ENCODE measurements around the gene BMX. TPM values are rescaled to one million over a fixed set of nuclear protein-coding genes. Genes with fewer than 3 reads are reported as not detected.

Gene BMX
- total and polyA plus RNA-seq, 10 of the 15 experiments (the other 5 are each of a cell fraction or from before 2014, with no cell fraction given), result not detected

GRCh38 chrX:15472531-15472930, 28.1 kb upstream of the BMX start:
- RAD21 ChIA-PET (ENCODE audit: unreplicated experiment), result interaction anchor here (0.9 kb wide), 1 partner anchor 176 kb away, joined by 3 read pairs; no protein-coding TSS in a partner anchor
- Histone ChIP-seq H3K9ac (ENCODE audit: control insufficient read depth, insufficient read depth, low read length) (no peak overlapping the region), H4K20me1 (ENCODE audit: control insufficient read depth, insufficient read depth) (no peaks in the 10 kb centered on the region), H3K4me2 (ENCODE audit: control insufficient read depth, insufficient read depth) (no peak overlapping the region), H2AFZ (ENCODE audit: control insufficient read depth, low read depth, low read length) (no peak overlapping the region), H3K36me3 (ENCODE audit: control insufficient read depth in 2 of 2, insufficient read depth in 2 of 2, low read length in 1 of 2) (no peaks in the 10 kb centered on the region), H3K9me3 (replicated peaks; ENCODE audit: control insufficient read depth, insufficient read depth, low read length) (no peaks in the 10 kb centered on the region), H3K4me3 (no peak overlapping the region), H3K79me2 (ENCODE audit: control insufficient read depth, insufficient read depth, low read length) (no peaks in the 10 kb centered on the region), H3K27ac (ENCODE audit: control insufficient read depth, insufficient read depth) (no peak overlapping the region), H3K27me3 (replicated peaks in 1 of 2; ENCODE audit: control insufficient read depth in 2 of 2, insufficient read depth in 2 of 2, low read length in 1 of 2) (no peaks in the 10 kb centered on the region), H3K4me1 (ENCODE audit: control insufficient read depth, insufficient read depth, low read length) (no peaks in the 10 kb centered on the region)
- TF ChIP-seq EED (IDR thresholded peaks at IDR 0.05; ENCODE audit: low read depth) (no peak), BCL11A (IDR thresholded peaks at IDR 0.05; ENCODE audit: low read depth, low read length) (no peak), IKZF2 (IDR thresholded peaks at IDR 0.05) (no peak)
- DNase-seq (ENCODE audit: low read depth, low spot score) (no peak), FAIRE-seq (no peak), ATAC-seq (no peak)
- POLR2A ChIA-PET, result no interaction called here
- CTCF ChIA-PET, result interaction anchor here (1.4 kb wide), 1 partner anchor 14 kb away, joined by 4 read pairs; no protein-coding TSS in a partner anchor
- SMC1A ChIA-PET (ENCODE audit: uncharacterized antibody, unreplicated experiment), result interaction anchor here (1.5 to 2.9 kb wide), 3 partner anchors 14 to 123 kb away, joined by 5 to 17 read pairs (median 5); no protein-coding TSS in a partner anchor
- intact Hi-C loops (cut with micrococcal nuclease; ENCODE audit: unreplicated experiment), result no loop called here
- BruUV-seq (replicated peaks), result no TSS peak
- in situ Hi-C loops (cut with MboI), result no loop called here

DNA sequence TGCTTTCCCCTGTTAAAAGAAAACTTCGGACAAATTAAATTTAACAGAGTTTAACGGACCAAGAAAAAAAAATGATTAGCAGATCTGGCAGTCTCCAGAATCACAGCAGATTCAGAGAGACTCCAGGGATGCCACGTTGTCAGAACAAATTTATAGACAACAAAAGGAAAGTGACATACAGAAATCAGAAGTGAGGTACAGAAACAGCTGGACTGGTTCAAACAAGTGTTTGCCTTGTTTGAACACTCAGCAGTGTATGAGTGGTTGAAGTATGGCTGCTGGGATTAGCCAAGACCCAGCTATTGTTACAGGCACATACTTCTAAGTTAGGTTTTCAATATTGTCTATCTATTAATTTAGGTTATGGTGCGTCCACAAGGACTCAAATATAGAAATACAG, 26.6 kb upstream of the BMX start:
- H4K20me1 ChIP-seq (ENCODE audit: control insufficient read depth, insufficient read depth), result no peaks in the 10 kb centered on the region
- no peak overlapping the region for H3K27ac ChIP-seq (ENCODE audit: control insufficient read depth, insufficient read depth)
- H3K36me3 ChIP-seq (ENCODE audit: control insufficient read depth in 2 of 2, insufficient read depth in 2 of 2, low read length in 1 of 2), result no peaks in the 10 kb centered on the region
- no peaks in the 10 kb centered on the region for H3K4me1 ChIP-seq (ENCODE audit: control insufficient read depth, insufficient read depth, low read length)
- RAD21 ChIA-PET (ENCODE audit: unreplicated experiment), result interaction anchor here (1.4 to 2.3 kb wide), 2 partner anchors 19 to 125 kb away, joined by 3 to 7 read pairs; partner anchors contain the start of gene PIR
- no peak overlapping the region for H3K4me3 ChIP-seq
- ATAC-seq, result no peak
- no peak for FAIRE-seq
- POLR2A ChIA-PET, result no interaction called here
- no peak overlapping the region for H3K9ac ChIP-seq (ENCODE audit: control insufficient read depth, insufficient read depth, low read length)
- no TSS peak for BruUV-seq (replicated peaks)
- no peak overlapping the region for H2AFZ ChIP-seq (ENCODE audit: control insufficient read depth, low read depth, low read length)
- TF ChIP-seq, protein P1, sequence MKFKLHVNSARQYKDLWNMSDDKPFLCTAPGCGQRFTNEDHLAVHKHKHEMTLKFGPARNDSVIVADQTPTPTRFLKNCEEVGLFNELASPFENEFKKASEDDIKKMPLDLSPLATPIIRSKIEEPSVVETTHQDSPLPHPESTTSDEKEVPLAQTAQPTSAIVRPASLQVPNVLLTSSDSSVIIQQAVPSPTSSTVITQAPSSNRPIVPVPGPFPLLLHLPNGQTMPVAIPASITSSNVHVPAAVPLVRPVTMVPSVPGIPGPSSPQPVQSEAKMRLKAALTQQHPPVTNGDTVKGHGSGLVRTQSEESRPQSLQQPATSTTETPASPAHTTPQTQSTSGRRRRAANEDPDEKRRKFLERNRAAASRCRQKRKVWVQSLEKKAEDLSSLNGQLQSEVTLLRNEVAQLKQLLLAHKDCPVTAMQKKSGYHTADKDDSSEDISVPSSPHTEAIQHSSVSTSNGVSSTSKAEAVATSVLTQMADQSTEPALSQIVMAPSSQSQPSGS (IDR thresholded peaks at IDR 0.05; ENCODE audit: low read length), result no peak
- no peak for TF ChIP-seq HSF1 (IDR thresholded peaks at IDR 0.05; ENCODE audit: low read depth, low read length)
- TF ChIP-seq, protein P2, sequence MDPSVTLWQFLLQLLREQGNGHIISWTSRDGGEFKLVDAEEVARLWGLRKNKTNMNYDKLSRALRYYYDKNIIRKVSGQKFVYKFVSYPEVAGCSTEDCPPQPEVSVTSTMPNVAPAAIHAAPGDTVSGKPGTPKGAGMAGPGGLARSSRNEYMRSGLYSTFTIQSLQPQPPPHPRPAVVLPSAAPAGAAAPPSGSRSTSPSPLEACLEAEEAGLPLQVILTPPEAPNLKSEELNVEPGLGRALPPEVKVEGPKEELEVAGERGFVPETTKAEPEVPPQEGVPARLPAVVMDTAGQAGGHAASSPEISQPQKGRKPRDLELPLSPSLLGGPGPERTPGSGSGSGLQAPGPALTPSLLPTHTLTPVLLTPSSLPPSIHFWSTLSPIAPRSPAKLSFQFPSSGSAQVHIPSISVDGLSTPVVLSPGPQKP (IDR thresholded peaks at IDR 0.05; ENCODE audit: low read depth, low read length), result no peak
- no peak for TF ChIP-seq HCFC1 (IDR thresholded peaks at IDR 0.05; ENCODE audit: low read length)
- no peak for TF ChIP-seq BHLHE40 (IDR thresholded peaks at IDR 0.05; ENCODE audit: borderline replicate concordance in 1 of 2, low read depth in 2 of 2, low read length in 1 of 2)
- no peak for TF ChIP-seq ATF7 (IDR thresholded peaks at IDR 0.05; ENCODE audit: low read depth)
- intact Hi-C loops (cut with micrococcal nuclease; ENCODE audit: unreplicated experiment), result no loop called here
- WGBS (ENCODE audit: insufficient coverage, insufficient replicate concordance, low lambda C conversion rate, missing lambda C conversion rate), result 57% methylated on average over 4 of the region's 4 CpGs
- no peak overlapping the region for H3K4me2 ChIP-seq (ENCODE audit: control insufficient read depth, insufficient read depth)
- no peaks in the 10 kb centered on the region for H3K79me2 ChIP-seq (ENCODE audit: control insufficient read depth, insufficient read depth, low read length)
- in situ Hi-C loops (cut with MboI), result no loop called here
- DNase-seq (ENCODE audit: low read depth, low spot score), result no peak
- SMC1A ChIA-PET (ENCODE audit: uncharacterized antibody, unreplicated experiment), result interaction anchor here (1.3 to 2.0 kb wide), 3 partner anchors 19 to 95 kb away, joined by 3 to 7 read pairs (median 3); partner anchors contain the start of gene PIR
- no peaks in the 10 kb centered on the region for H3K27me3 ChIP-seq (replicated peaks in 1 of 2; ENCODE audit: control insufficient read depth in 2 of 2, insufficient read depth in 2 of 2, low read length in 1 of 2)
- no peaks in the 10 kb centered on the region for H3K9me3 ChIP-seq (replicated peaks; ENCODE audit: control insufficient read depth, insufficient read depth, low read length)
- CTCF ChIA-PET, result interaction anchor here (0.7 to 2.4 kb wide), 4 partner anchors 7 to 125 kb away, joined by 4 to 9 read pairs (median 9); partner anchors contain the start of gene PIR
